Endothelial cell of umbilical vein (primary cell): ENCODE data around the gene SARNP. TPM values are rescaled to one million over a fixed set of nuclear protein-coding genes. Genes with fewer than 3 reads are reported as not detected.
A peak's percentile ranks its signal among the peaks of the same experiment; 100 is the strongest.

Experiments
- BruUV-seq: library from RNA; stranded (reverse); fragments of 400-500 nt; replicated peaks from 2 replicates; lab custom pipeline; 2021; lab: Mats Ljungman, UMichigan
- CTCF ChIA-PET: fragments of 300-600, 350-600 bp; sonication (Branson Sonifier 250); formaldehyde crosslinking; loops from one replicate; lab custom pipeline; 2021; ENCODE audit warnings: antibody characterized with exemption, inconsistent platforms; lab: Charles Lee
- POLR2A ChIA-PET: fragments of 300-600, 350-600 bp; sonication (Branson Sonifier 250); formaldehyde crosslinking; loops from one replicate; lab custom pipeline; 2021; ENCODE audit warnings: antibody characterized with exemption, inconsistent platforms; lab: Charles Lee
- DNase-seq: peaks from one replicate; pipeline ENCODE4 v3.0.0-alpha.2; 2011; ENCODE audit warnings: low read depth, low spot score
- FAIRE-seq: peaks from 2 replicates; lab custom pipeline; 2011; peaks lifted over from hg19 to GRCh38; lab: Jason Lieb, UNC
- H2AFZ ChIP-seq: 2 replicates; pipeline ENCODE4 v1.6.0; 2012; ENCODE audit warnings: low read depth, low read length, control low read depth, inconsistent platforms
- H3K27ac ChIP-seq: 2 replicates; pipeline ENCODE4 v1.5.1; 2011; ENCODE audit warnings: low read depth, mild to moderate bottlenecking, control low read depth, low read length, moderate library complexity; ENCODE audit not compliant: insufficient read depth
- H3K27me3 ChIP-seq, 2 experiments: 2 replicates each; pipeline versions ENCODE4 v1.6.0 to v1.6.1; 2011; ENCODE audit warnings: low read length in 2 of 2, mixed read lengths in 1 of 2; ENCODE audit not compliant: control insufficient read depth in 2 of 2, insufficient read depth in 2 of 2
- H3K36me3 ChIP-seq, 2 experiments: 2 replicates in 1 of 2; 3 replicates in 1 of 2; pipeline ENCODE4 v1.5.1; 2011; ENCODE audit warnings: low read length in 2 of 2, mild to moderate bottlenecking in 1 of 2, moderate library complexity in 1 of 2; ENCODE audit not compliant: control insufficient read depth in 2 of 2, insufficient read depth in 2 of 2; ENCODE audit errors: extremely low read depth in 1 of 2
- H3K4me1 ChIP-seq: 3 replicates; pipeline ENCODE4 v1.5.1; 2011; ENCODE audit warnings: mild to moderate bottlenecking, low read length; ENCODE audit not compliant: control insufficient read depth, insufficient read depth; ENCODE audit errors: extremely low read depth
- H3K4me2 ChIP-seq: 2 replicates; pipeline ENCODE4 v1.6.1; 2011; ENCODE audit warnings: low read length, control low read depth, mixed read lengths; ENCODE audit not compliant: insufficient read depth
- H3K4me3 ChIP-seq, 3 experiments: fragments of 200-600 bp in 1 of 3; sonication (generic), shearing (Covaris generic) in 1 of 3; replicated peaks in 1 of 3; 2 replicates each; pipeline ENCODE4 v1.5.1; 2011 to 2016; ENCODE audit warnings: control low read depth in 3 of 3, low read length in 3 of 3, mild to moderate bottlenecking in 2 of 3, inconsistent platforms in 1 of 3, low read depth in 1 of 3, moderate library complexity in 1 of 3; ENCODE audit not compliant: insufficient read depth in 1 of 3
- H3K79me2 ChIP-seq: 2 replicates; pipeline ENCODE4 v1.6.0; 2012; ENCODE audit warnings: low read length, inconsistent platforms; ENCODE audit not compliant: control insufficient read depth, insufficient read depth
- H3K9ac ChIP-seq: replicated peaks from 2 replicates; pipeline ENCODE3; 2011; ENCODE audit warnings: low read length, control low read depth; ENCODE audit not compliant: insufficient read depth; ENCODE audit errors: extremely low read depth
- H3K9me1 ChIP-seq: replicated peaks from 3 replicates; pipeline ENCODE4 v1.6.0; 2011; ENCODE audit warnings: mild to moderate bottlenecking, low read length; ENCODE audit not compliant: control insufficient read depth, insufficient read depth; ENCODE audit errors: extremely low read depth
- H3K9me3 ChIP-seq: replicated peaks from 2 replicates; pipeline ENCODE4 v1.5.1; 2012; ENCODE audit warnings: low read length, inconsistent platforms; ENCODE audit not compliant: control insufficient read depth, insufficient read depth
- H4K20me1 ChIP-seq: replicated peaks from 2 replicates; pipeline ENCODE3; 2011; ENCODE audit warnings: mild to moderate bottlenecking, low read length; ENCODE audit not compliant: control insufficient read depth, insufficient read depth; ENCODE audit errors: extremely low read depth
- EZH2 ChIP-seq: IDR thresholded peaks from 2 replicates; pipeline ENCODE4 v1.6.1; 2012; ENCODE audit warnings: borderline replicate concordance, low read depth, mild to moderate bottlenecking, moderate library complexity, low read length, inconsistent platforms; ENCODE audit not compliant: severe bottlenecking
- FOS ChIP-seq: IDR thresholded peaks from 2 replicates; pipeline ENCODE4 v1.6.1; 2011; ENCODE audit warnings: mild to moderate bottlenecking, low read length, moderate library complexity, borderline replicate concordance; ENCODE audit not compliant: insufficient read depth
- GATA2 ChIP-seq: IDR thresholded peaks from 2 replicates; pipeline ENCODE4 v1.7.0; 2011; ENCODE audit warnings: low read depth, mild to moderate bottlenecking, moderate library complexity, mixed read lengths, low read length; ENCODE audit not compliant: insufficient read length, insufficient read depth
- JUN ChIP-seq: IDR thresholded peaks from 2 replicates; pipeline ENCODE4 v1.6.1; 2011; ENCODE audit warnings: borderline replicate concordance, low read depth; ENCODE audit not compliant: insufficient read length, insufficient read depth
- MYC ChIP-seq: IDR thresholded peaks from one replicate; pipeline ENCODE4 v1.6.1; 2011; ENCODE audit warnings: mild to moderate bottlenecking, low read depth, low read length
- POLR2A ChIP-seq: IDR thresholded peaks from 2 replicates; pipeline ENCODE4 v1.6.1; 2012; ENCODE audit warnings: low read depth, mild to moderate bottlenecking, control low read depth, low read length
- POLR2AphosphoS5 ChIP-seq: IDR thresholded peaks from 2 replicates; pipeline ENCODE4 v1.6.1; 2012; ENCODE audit warnings: low read depth, mild to moderate bottlenecking, control low read depth, low read length, moderate library complexity; ENCODE audit not compliant: insufficient read depth
- dilution Hi-C: fragments of 300-500 bp; cut with MboI; formaldehyde crosslinking; loops from one replicate; pipeline ENCODE4 v1.15.0; 2019; ENCODE audit warnings: low sequenced_read_pairs; ENCODE audit not compliant: extremely low pct_ligation_motif_present
- intact Hi-C: fragments of 100-400 bp; cut with micrococcal nuclease; formaldehyde crosslinking; loops from one replicate; pipeline ENCODE4 v1.10.0; 2022
- polyA plus RNA-seq, 4 experiments: library from polyadenylated mRNA; depleted of rRNA in 3 of 4; stranded (reverse) in 3 of 4; unstranded in 1 of 4; fragments of >200 nt; gene quantifications; 2 replicates each; pipeline versions ENCODE4 v1.2.1 to v1.2.3, GENCODE V29; 2011 to 2012; ENCODE audit warnings: missing spikeins in 1 of 4
- total RNA-seq: library from RNA; stranded (reverse); gene quantifications from 2 replicates; pipeline ENCODE4 v1.2.3, GENCODE V29; 2021
- TF ChIP-seq, protein P1 (sequence below), 2 donors: IDR thresholded peaks; 1 replicate in 1 of 2; 2 replicates in 1 of 2; pipeline ENCODE4 v1.5.1; 2011; ENCODE audit warnings: low read length in 2 of 2, mild to moderate bottlenecking in 2 of 2, moderate library complexity in 2 of 2, control low read depth in 1 of 2, inconsistent platforms in 1 of 2, low read depth in 1 of 2; ENCODE audit not compliant: insufficient read depth in 1 of 2; ENCODE audit errors: extremely low read depth in 1 of 2
- TF ChIP-seq, protein P2 (sequence below): IDR thresholded peaks from 2 replicates; pipeline ENCODE4 v1.6.1; 2011; ENCODE audit not compliant: insufficient read depth, insufficient read length

The SARNP gene
- total and polyA plus RNA-seq, 2 donors (not counting 3 experiments of a cell fraction or from before 2014, with no cell fraction given): 88.1 to 101 TPM

DNA sequence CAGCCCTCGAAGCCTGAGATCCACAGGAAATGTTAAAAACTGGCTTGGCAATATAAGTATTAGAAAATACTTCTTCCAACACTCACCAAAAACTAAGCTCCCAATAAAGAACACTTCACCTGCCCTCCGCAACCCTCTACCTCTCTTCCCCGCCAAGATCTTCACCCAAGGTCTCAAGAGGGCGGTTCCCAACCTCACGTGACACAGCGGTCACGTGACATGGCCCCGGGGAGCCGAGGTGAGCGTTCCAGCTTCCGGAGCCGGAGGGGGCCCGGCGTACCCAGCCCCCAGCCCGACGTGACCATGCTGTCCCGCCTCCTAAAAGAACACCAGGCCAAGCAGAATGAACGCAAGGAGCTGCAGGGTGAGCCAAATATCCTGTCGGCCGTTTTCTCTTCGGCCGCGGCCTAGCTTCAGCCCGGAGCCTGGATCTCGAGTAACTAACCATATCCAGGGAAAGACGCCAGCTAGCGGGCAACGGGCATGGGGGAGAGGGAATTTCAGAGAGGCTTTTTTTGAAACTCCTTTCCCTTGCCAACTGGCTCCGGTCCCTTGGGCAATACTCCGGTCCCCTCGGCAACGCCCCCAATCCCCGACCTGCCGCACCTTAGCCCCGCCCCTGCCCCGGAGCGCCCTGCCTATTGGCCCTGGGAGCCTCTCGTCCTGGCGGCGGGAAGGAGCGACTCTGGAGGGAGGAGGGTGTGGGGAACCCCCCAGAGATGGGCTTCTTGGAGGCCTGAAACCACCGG, 101.5 kb downstream of the SARNP start, which contains the start of gene BLOC1S1:
TSS of gene BLOC1S1 (plus strand) at position 214 of the 749 bp plus-strand sequence. CDS start at position 220, 6 bp downstream.
- intact Hi-C loops: no loop called here
- peak; percentile 90 for FAIRE-seq

GRCh38 chr12:55715169-55715764, 102.3 kb downstream of the SARNP start:
- Histone ChIP-seq H2AFZ (peak overlapping the region; percentile 97), H3K9me3 (no peaks in the 10 kb centered on the region), H3K4me1 (peaks cover 20% of the 10 kb centered on the region), H3K36me3 (no peaks in the 10 kb centered on the region), H3K4me3 (peak overlapping the region in 2 of 3 experiments; percentile 82 to 94), H3K79me2 (no peaks in the 10 kb centered on the region), H4K20me1 (no peaks in the 10 kb centered on the region), H3K27me3 (peaks cover 17% of the 10 kb centered on the region in 2 experiments), H3K9me1 (no peaks in the 10 kb centered on the region), H3K9ac (peak overlapping the region; percentile 8), H3K27ac (no peak overlapping the region), H3K4me2 (peak overlapping the region; percentile 87)
- ChIA-PET CTCF (interaction anchor here (0.6 to 11.1 kb wide), 6 partner anchors 8 to 1390 kb away, joined by 3 to 151 read pairs (median 4); partner anchors contain the start of genes CD63, COPZ1 and ITGA7), POLR2A (no interaction called here)
- intact Hi-C loops: no loop called here
- DNase-seq (no peak), FAIRE-seq (no peak)
- dilution Hi-C loops: no loop called here
- TF ChIP-seq, protein P1, sequence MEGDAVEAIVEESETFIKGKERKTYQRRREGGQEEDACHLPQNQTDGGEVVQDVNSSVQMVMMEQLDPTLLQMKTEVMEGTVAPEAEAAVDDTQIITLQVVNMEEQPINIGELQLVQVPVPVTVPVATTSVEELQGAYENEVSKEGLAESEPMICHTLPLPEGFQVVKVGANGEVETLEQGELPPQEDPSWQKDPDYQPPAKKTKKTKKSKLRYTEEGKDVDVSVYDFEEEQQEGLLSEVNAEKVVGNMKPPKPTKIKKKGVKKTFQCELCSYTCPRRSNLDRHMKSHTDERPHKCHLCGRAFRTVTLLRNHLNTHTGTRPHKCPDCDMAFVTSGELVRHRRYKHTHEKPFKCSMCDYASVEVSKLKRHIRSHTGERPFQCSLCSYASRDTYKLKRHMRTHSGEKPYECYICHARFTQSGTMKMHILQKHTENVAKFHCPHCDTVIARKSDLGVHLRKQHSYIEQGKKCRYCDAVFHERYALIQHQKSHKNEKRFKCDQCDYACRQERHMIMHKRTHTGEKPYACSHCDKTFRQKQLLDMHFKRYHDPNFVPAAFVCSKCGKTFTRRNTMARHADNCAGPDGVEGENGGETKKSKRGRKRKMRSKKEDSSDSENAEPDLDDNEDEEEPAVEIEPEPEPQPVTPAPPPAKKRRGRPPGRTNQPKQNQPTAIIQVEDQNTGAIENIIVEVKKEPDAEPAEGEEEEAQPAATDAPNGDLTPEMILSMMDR (IDR thresholded peaks at IDR 0.05; ENCODE audit: extremely low read depth in 1 of 2, insufficient read depth in 1 of 2, low read depth in 1 of 2, low read length in 2 of 2): no peak
- TF ChIP-seq POLR2A: no peak
- TF ChIP-seq MYC: no peak
- TF ChIP-seq GATA2: no peak
- TF ChIP-seq, protein P2, sequence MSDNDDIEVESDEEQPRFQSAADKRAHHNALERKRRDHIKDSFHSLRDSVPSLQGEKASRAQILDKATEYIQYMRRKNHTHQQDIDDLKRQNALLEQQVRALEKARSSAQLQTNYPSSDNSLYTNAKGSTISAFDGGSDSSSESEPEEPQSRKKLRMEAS: no peak
- no peak for TF ChIP-seq FOS
- no peak for TF ChIP-seq JUN
- no peak for TF ChIP-seq POLR2AphosphoS5
- no peak for TF ChIP-seq EZH2
- TSS peak; percentile 79 for BruUV-seq

More for the DNA sequence above, 101.5 kb downstream of the SARNP start, which contains the start of gene BLOC1S1:
- no peaks in the 10 kb centered on the region for H3K9me1 ChIP-seq
- no peaks in the 10 kb centered on the region for H3K9me3 ChIP-seq
- BruUV-seq: TSS peak; percentile 43
- H3K27ac ChIP-seq: peak within 1 kb of the TSS; percentile 83
- H3K4me1 ChIP-seq: peaks cover 24% of the 10 kb centered on the region
- TF ChIP-seq, protein P2: peak; percentile 94
- TF ChIP-seq POLR2AphosphoS5 (peak; percentile 63), JUN (no peak), EZH2 (no peak)
- peaks cover 11 to 17% of the 10 kb centered on the region in 2 experiments for H3K27me3 ChIP-seq
- POLR2A ChIA-PET: no interaction called here
- dilution Hi-C loops: no loop called here
- H4K20me1 ChIP-seq: no peaks in the 10 kb centered on the region
- peak within 1 kb of the TSS; percentile 97 for H2AFZ ChIP-seq
- DNase-seq: peak; percentile 84
- H3K9ac ChIP-seq: peak within 1 kb of the TSS; percentile 89
- no peaks in the 10 kb centered on the region for H3K36me3 ChIP-seq
- peak within 1 kb of the TSS; percentile 87 for H3K4me2 ChIP-seq
- CTCF ChIA-PET: interaction anchor here (0.6 to 11.1 kb wide), 8 partner anchors 9 to 1391 kb away, joined by 3 to 151 read pairs (median 3); partner anchors contain the start of genes CD63, COPZ1, ITGA7 and SMARCC2
- H3K4me3 ChIP-seq: peak within 1 kb of the TSS; percentile 66 to 94 (median 82)
- H3K79me2 ChIP-seq: no peaks in the 10 kb centered on the region
